Fibroblast of mammary gland (primary cell): ENCODE results near the gene SKI.
A peak's percentile ranks its signal among the peaks of the same experiment; 100 is the strongest.

Experiments
- DNase-seq: peaks from one replicate; pipeline ENCODE4 v3.0.0-alpha.2; 2010; ENCODE audit warnings: low read depth
- H3K4me3 ChIP-seq: 2 replicates; pipeline ENCODE4 v1.5.1; 2011; ENCODE audit warnings: low read depth, mild to moderate bottlenecking, low read length, moderate library complexity; ENCODE audit not compliant: control insufficient read depth
- CTCF ChIP-seq: conservative IDR thresholded peaks from 2 replicates; pipeline ENCODE4 v1.5.1; 2011; ENCODE audit warnings: low read depth, low read length, inconsistent platforms; ENCODE audit not compliant: control insufficient read depth, insufficient read depth

Gene SKI

GRCh38 chr1:2204415-2205190, 23.5 kb upstream of the SKI start:
- peak overlapping the region; percentile 56 for H3K4me3 ChIP-seq

GRCh38 chr1:2205191-2205952, 22.7 kb upstream of the SKI start:
- peak overlapping the region; percentile 22 for H3K4me3 ChIP-seq
- DNase-seq = peak; percentile 90
- TF ChIP-seq CTCF = no peak

More at GRCh38 chr1:2204415-2205190, 23.5 kb upstream of the SKI start:
- peak; percentile 63 for DNase-seq
- no peak for TF ChIP-seq CTCF

- TF ChIP-seq CTCF = no peak
- DNase-seq = peak; percentile 11
- no peak overlapping the region for H3K4me3 ChIP-seq
These were observed 21.2 kb upstream of the SKI start for GRCh38 chr1:2206813-2207487.

- TF ChIP-seq CTCF = no peak
- peak; percentile 90 for DNase-seq
- H3K4me3 ChIP-seq = no peak overlapping the region
These were observed 19.5 kb upstream of the SKI start for GRCh38 chr1:2208309-2209239.

GRCh38 chr1:2209400-2210083, 18.6 kb upstream of the SKI start:
- DNase-seq = no peak
- H3K4me3 ChIP-seq = no peak overlapping the region
- TF ChIP-seq CTCF = no peak
